ENCODE data around the gene CFAP46. TPM values are rescaled to one million over a fixed set of nuclear protein-coding genes. Genes with fewer than 3 reads are reported as not detected.

The CFAP46 gene
- polyA plus RNA-seq, 3 donors: 0.07 TPM; not detected in 2

DNA sequence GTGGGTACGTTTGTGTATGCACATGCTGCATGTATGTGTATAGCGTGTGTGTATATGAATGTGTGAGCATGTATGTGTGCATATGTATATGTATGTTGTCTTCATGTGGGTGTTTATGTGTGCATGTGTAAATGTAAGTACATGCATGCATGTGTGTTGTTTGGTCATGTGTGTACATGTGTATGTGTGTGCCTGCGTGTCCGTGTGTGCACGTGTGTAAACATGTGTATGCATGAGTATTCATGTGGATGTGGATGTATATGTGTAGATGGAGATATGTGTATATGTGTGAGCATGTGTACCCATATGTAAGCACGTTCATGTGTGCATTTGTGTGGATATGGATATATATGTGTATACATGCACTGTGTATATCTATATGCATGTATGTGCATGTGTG, 5.5 kb upstream of the CFAP46 start:
- peaks cover 0 to 3% (median 1%) of the 10 kb centered on the region in 7 donors for H3K9me3 Mint-ChIP-seq
- TF ChIP-seq, protein P1, sequence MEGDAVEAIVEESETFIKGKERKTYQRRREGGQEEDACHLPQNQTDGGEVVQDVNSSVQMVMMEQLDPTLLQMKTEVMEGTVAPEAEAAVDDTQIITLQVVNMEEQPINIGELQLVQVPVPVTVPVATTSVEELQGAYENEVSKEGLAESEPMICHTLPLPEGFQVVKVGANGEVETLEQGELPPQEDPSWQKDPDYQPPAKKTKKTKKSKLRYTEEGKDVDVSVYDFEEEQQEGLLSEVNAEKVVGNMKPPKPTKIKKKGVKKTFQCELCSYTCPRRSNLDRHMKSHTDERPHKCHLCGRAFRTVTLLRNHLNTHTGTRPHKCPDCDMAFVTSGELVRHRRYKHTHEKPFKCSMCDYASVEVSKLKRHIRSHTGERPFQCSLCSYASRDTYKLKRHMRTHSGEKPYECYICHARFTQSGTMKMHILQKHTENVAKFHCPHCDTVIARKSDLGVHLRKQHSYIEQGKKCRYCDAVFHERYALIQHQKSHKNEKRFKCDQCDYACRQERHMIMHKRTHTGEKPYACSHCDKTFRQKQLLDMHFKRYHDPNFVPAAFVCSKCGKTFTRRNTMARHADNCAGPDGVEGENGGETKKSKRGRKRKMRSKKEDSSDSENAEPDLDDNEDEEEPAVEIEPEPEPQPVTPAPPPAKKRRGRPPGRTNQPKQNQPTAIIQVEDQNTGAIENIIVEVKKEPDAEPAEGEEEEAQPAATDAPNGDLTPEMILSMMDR (IDR thresholded peaks at IDR 0.05): no peak
- no peak overlapping the region for H3K4me3 Mint-ChIP-seq
- H3K27ac Mint-ChIP-seq: no peak overlapping the region
- Histone ChIP-seq H3K27me3 (ENCODE audit: control insufficient read depth in 2 of 2, insufficient read depth in 2 of 2, low read length in 2 of 2) (peaks cover 2 to 17% of the 10 kb centered on the region in 2 donors), H3K79me2 (ENCODE audit: insufficient read depth, low read length) (no peaks in the 10 kb centered on the region), H2AFZ (ENCODE audit: insufficient read depth, low read depth, low read length, poor library complexity, severe bottlenecking) (no peak overlapping the region), H3K9ac (ENCODE audit: insufficient read depth, low read length, poor library complexity, severe bottlenecking) (no peak overlapping the region), H3K4me2 (replicated peaks; ENCODE audit: extremely low read depth, low read length, poor library complexity, severe bottlenecking) (no peak overlapping the region), H4K20me1 (ENCODE audit: insufficient read depth, low read length) (no peaks in the 10 kb centered on the region), H3K27ac (ENCODE audit: low read depth in 1 of 2, low read length in 2 of 2) (no peak overlapping the region), H3K9me3 (replicated peaks in 1 of 2; ENCODE audit: control insufficient read depth in 1 of 2, insufficient read depth in 1 of 2, low read length in 2 of 2) (peaks cover 0 to 6% of the 10 kb centered on the region in 2 donors), H3K36me3 (replicated peaks in 1 of 2; ENCODE audit: control insufficient read depth in 1 of 2, insufficient read depth in 2 of 2, low read length in 2 of 2) (no peaks in the 10 kb centered on the region), H3K4me3 (replicated peaks in 1 of 3; ENCODE audit: low read depth in 2 of 3, low read length in 3 of 3) (no peak overlapping the region), H3K4me1 (ENCODE audit: control insufficient read depth in 1 of 2, insufficient read depth in 2 of 2, low read length in 2 of 2) (peaks cover 0 to under 1% of the 10 kb centered on the region in 2 donors)
- peaks cover 17 to 46% (median 33%) of the 10 kb centered on the region in 3 donors for H3K27me3 Mint-ChIP-seq (ENCODE audit: low read depth in 3 of 3)
- no peak for DNase-seq
- peaks cover 5% of the 10 kb centered on the region for H3K4me1 Mint-ChIP-seq
- intact Hi-C loops (cut with micrococcal nuclease): no loop called here
- WGBS (ENCODE audit: insufficient coverage): 75% methylated on average over 6 of the region's 6 CpGs
- H3K36me3 Mint-ChIP-seq: peaks cover under 1% of the 10 kb centered on the region in 2 donors

- Histone ChIP-seq H3K79me2 (ENCODE audit: insufficient read depth, low read length) (no peaks in the 10 kb centered on the region), H3K9ac (ENCODE audit: insufficient read depth, low read length, poor library complexity, severe bottlenecking) (no peak overlapping the region), H3K27ac (ENCODE audit: low read depth in 1 of 2, low read length in 2 of 2) (no peak overlapping the region), H4K20me1 (ENCODE audit: insufficient read depth, low read length) (no peaks in the 10 kb centered on the region), H2AFZ (ENCODE audit: insufficient read depth, low read depth, low read length, poor library complexity, severe bottlenecking) (no peak overlapping the region), H3K4me2 (replicated peaks; ENCODE audit: extremely low read depth, low read length, poor library complexity, severe bottlenecking) (no peak overlapping the region), H3K4me3 (replicated peaks in 1 of 3; ENCODE audit: low read depth in 2 of 3, low read length in 3 of 3) (no peak overlapping the region), H3K4me1 (ENCODE audit: control insufficient read depth in 1 of 2, insufficient read depth in 2 of 2, low read length in 2 of 2) (peaks cover 0 to 6% of the 10 kb centered on the region in 2 donors), H3K27me3 (ENCODE audit: control insufficient read depth in 2 of 2, insufficient read depth in 2 of 2, low read length in 2 of 2) (peaks cover 6 to 23% of the 10 kb centered on the region in 2 donors), H3K9me3 (replicated peaks in 1 of 2; ENCODE audit: control insufficient read depth in 1 of 2, insufficient read depth in 1 of 2, low read length in 2 of 2) (peaks cover 0 to 8% of the 10 kb centered on the region in 2 donors), H3K36me3 (replicated peaks in 1 of 2; ENCODE audit: control insufficient read depth in 1 of 2, insufficient read depth in 2 of 2, low read length in 2 of 2) (no peaks in the 10 kb centered on the region)
- H3K4me3 Mint-ChIP-seq: no peak overlapping the region
- 100% methylated on average over 1 of the region's 5 CpGs for WGBS (ENCODE audit: insufficient coverage)
- peak overlapping the region in 1 of 7 donors; percentile 16 for H3K27ac Mint-ChIP-seq
- H3K4me1 Mint-ChIP-seq: peaks cover 7% of the 10 kb centered on the region
- no peak for DNase-seq
- intact Hi-C loops (cut with micrococcal nuclease): no loop called here
- peaks cover 0 to 6% (median 3%) of the 10 kb centered on the region in 7 donors for H3K9me3 Mint-ChIP-seq
- TF ChIP-seq, protein P1 (IDR thresholded peaks at IDR 0.05): no peak
- peaks cover 16 to 49% (median 33%) of the 10 kb centered on the region in 3 donors for H3K27me3 Mint-ChIP-seq (ENCODE audit: low read depth in 3 of 3)
- peaks cover 3% of the 10 kb centered on the region in 2 donors for H3K36me3 Mint-ChIP-seq
These were observed 4.6 kb upstream of the CFAP46 start for GRCh38 chr10:132946806-132947546.

Measured in CD14-positive monocyte (primary cell).